Left renal cortex interstitium (tissue), 4 donors: Measurements from ENCODE around the gene BIN1. TPM values are rescaled to one million over a fixed set of nuclear protein-coding genes. Genes with fewer than 3 reads are reported as not detected.

Experiments
- DNase-seq, 4 donors: peaks; one replicate each; pipeline ENCODE4 v3.0.0-alpha.2; 2013; ENCODE audit warnings: low read depth in 4 of 4, low spot score in 2 of 4, missing footprints in 1 of 4
- polyA plus RNA-seq, 4 donors: library from polyadenylated mRNA; unstranded; fragments of 120-200 nt; gene quantifications; one replicate each; pipeline ENCODE4 v1.2.1, GENCODE V29; 2013; ENCODE audit not compliant: insufficient read length in 4 of 4

BIN1 gene
- polyA plus RNA-seq, 4 donors: 91.8 to 130 (median 124) TPM

DNA sequence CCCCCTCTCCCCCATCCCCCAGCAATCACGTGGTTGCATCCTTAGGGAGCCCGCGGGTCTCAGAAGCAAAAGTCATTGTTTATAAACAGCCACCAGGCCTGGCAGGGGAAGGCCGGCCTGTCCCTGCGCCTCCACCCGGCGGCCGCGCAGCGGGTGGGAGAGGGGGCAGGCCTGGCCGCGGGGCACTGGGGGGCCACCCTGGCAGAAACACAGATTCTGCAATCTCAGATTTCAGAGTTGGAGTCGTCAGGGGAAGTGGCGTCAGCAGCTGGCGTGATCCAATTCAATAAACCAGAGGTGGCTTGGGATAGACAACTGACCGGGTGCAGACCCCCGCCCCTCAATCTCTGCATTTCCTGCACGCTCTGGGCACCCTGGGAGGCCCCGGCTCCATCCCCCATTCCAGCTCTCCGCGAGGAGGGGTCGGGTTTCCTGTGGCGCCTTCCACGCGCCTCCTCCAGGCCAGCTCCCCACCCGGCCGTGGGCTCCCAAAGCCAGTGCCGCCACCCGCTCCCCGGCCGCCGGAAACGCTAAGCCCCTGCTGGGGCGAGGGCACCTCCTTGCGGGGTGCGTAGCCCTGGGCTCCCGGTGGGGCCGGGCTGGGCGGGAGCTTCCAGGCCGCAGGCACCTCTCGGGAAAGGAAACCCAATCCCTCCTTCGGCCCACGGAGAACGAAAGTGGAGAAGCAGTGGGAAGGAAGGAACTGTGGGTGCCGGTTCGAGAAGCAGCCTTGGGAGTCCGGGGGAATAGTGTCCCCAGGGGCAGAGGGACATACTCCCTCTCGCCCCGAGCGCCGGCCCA lies 1.1 kb downstream of the BIN1 start:
- no peak for DNase-seq

DNA sequence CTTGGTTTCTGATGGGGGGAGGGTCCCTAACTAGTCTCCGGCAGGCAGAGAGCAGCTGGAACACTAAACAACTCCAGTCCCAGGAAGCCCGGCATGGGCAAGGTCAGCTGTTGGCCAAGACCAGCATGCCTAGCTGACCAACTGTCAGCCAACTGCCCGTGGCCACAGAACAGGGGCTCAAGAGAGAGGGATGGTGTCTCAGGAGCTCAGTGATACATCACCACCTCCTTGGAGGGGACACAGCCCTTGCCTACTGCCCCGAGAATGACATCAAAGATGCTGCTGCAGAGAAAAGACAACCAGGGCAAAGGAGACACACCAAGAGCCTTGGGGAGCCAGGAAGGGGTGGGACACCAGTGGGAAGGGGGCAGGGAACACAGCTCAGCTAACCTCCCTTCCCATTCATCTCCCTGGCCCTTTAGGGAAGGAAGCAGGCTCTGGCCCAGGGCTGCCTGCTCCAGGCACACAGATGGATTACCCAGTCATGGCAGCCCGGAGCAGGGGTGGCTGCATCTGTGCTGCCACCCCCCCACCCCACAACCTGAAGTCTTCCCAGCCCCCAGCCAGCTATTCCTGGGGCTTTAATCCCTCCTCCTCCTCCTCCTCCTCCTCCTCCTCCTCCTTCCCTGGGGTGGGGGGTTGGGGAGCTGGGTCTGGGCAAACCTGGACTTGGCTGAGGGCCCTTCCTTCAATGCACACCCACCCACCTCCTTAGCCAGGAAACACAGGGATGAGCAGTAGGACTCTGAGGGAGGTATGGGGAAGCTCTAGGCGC lies 1.9 kb downstream of the BIN1 start:
- no peak for DNase-seq

DNA sequence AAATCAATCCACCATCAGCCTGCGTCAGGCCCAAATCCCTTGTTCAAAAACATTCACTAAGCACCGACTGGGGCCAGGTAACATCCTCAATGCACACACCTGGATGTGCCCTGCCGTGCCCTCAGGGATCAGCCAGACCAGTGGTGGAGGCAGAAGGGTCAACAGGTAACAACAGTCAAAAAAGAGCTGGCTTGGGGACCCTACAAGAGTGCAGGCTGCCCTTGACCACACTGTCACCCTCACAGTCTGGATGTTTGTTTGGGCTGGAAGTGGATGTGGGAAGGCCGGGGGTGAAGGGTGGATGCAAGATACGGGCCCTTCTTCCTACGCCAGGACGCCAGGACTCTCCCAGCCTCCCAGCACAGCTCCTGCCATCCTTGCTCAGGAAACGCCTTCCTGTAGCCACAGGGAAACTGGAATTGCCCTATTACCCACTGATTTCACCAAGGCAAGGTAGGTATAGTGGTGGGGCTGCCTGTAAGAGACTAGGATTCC lies 2.7 kb downstream of the BIN1 start:
- no peak for DNase-seq

DNA sequence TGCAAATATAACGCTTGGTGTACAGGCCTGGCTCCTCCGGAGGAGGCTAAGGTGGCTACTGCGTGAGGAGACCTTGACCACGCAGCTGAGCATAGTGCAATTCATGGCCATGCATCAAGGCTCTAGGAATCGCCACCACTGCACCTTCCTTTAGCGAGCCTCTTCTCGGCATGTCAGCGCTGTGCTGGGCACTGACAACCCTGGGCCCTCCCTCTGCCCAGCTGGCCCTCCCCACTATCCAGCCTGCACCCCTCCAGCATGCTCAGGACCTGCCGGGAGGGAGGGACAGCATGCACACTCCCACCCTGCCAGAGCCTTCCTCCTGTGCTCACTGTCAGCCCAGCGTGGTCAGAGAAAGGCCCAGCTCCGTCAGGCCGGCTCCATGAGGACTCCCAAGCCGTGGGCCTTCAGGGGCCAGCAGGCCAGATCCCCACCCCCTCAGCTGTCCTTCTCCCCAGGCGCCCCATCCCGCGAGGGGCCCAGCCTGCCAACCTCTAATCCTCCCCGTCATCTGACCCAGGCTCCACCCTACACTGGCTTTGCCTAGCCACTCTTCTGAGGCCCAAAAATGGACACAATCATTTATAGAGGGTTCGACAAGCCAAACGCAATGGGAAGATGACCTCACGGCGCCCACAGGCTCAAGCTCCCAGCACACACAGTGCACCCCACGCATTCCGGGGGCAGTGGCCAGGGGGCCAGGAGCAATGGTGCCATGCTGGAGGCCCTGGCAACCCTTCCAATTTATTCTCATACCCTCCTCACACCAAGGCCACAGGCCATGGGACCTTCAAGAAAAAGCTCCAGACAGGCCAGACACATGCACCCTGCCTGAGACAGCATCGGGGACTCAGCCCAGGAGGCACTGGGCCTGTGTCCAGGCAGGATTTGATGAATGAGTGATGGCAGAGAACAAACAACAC lies 3.5 kb downstream of the BIN1 start:
- no peak for DNase-seq

DNA sequence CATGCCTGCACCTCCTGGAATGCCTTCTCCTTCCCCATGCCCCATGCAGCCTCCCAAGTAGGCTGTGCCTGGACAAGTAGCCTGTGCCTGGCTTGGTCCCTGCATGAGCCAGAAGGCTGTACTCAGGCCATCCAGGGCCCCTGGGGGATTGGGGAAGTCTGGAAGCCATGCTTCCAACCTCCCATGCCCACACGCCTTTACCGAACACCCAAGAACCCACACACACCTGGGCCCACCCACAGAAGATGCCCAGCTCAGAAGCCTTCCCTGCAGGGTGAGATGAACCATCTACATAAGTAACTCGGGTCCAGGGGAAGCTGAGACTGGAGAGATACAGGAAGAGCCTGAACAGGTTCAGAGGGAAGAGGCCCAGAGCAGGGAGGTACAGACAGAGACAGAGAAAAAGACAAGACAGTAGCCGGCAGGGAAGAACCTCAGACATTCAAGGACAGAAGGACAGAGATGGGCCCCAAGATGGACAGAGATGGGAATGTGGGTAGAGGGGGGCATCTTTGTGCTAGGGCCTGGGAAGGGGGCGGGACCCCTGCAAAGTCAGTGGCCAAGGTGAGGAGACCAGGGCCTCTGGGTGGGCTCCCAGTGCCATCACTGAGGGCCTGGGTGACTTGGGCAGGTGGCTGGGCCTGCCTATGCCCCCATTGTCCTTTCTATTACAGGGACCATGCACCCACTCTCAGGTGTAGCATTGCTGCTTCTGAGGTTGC lies 4.3 kb downstream of the BIN1 start:
- DNase-seq: no peak

DNA sequence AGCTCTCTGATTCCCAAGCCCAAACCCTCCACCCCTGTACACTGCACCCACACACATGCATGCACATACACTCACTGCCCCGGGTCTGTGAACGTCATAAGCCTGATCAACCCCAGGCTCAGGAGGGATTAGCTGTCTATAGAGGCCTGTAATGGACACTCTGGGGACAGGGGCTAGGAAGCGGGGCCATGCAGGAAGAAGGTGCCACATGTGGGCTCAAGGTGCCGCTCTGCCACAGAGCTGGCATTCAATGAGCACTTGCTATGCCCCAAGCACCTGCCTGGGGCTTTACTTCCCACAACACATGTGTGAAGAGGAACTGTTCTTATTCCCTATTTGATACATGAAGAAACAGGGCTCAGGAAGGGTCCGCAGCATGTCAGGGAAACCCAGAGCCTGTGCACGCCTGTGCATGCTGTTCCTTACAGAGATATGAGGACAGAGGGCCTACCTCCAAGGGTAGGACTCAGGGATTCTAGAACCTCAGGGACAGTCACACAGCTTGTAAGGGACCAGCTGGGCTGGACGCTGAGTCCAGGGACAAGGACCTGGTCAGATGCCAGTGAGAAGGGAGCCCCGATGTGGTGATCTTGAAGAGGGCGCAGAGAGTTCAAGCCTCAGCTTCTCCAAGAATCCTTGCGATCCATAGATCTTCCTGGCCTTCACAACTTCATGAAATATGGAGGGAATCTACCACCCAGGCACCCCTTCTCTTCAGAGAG lies 5.0 kb downstream of the BIN1 start:
- no peak for DNase-seq

DNA sequence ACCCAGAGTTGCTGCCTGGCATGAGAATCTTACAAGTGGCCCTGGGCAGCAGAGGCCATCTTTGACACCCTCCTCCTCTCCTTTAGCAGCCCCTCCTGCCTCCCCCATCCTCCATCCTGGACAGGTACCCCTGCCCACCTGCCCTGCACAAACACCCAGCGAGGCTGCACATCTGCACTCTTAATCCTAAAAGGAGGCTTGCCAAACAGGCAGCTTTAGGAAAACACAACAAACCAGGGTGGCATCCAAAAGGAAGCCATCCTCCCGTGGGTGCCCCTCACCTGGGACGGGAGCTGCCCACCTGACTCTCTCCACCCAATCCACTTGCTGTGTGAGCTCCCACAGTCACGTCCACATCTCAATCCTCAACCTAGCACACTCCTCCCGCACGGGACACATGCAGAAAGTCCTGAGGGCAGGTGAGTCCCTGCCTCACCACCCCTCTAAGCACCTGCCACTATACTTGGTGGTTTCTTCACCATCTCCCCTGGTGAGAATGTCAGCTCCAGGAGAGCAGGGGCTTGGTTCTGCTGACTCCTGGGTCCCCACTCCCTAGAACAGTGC lies 5.8 kb downstream of the BIN1 start:
- DNase-seq: no peak

DNA sequence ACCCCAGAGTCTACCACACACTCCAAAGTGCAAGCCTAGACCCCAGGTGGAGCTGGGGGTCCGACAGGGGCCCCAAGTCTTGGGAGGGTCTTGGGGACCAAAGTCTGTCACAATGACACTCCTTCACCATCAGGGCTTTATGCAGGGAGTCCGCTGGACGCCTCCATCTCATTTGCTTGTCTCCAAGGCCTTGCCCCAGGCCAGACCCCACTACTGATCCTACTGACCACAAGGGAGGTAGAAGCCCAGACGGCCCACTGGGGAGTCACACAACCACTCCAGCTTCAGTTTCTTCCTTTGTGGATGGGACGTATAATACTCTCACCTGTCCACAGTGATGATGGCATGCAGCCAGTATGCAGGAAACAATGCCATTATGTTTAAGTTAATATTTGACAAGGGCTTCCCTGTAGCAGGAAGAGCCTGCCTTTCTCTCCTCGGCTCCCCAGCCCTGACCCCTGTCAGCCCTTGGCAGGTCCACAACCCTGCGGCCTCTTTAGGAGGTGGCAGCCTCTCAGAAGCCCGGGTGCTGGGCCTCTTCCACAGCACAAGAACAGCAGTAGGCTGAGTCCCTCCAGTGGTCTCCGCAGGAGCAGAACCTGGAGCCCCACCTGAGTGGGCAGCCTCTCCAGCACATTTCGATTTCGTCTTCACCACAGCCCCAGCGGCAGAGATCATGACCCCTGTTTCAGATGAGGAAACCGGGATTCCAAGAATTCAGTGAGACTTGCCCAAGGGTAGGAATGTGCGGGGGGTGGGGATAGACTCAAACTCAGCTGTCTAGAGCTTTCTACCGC lies 6.5 kb downstream of the BIN1 start:
- no peak for DNase-seq

DNA sequence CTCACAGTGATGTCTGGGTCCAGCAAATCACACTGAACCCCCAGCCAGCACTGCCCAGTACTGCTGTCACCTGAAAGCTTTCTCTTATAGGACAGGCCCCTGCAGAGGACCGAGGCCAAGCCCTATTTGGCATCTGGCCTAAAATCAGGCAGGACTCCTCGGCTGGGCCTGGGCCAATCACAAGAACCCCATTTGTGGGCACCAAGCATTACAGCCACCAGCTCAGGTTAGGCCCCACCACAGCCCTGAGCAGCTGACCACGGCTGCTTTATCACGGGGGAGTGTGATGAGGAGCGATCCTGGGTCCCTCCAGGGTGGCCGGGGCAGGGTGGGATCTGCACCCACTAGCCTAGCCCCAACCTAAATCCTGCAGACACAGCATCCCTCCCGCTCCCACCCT lies 8.2 kb downstream of the BIN1 start:
- no peak for DNase-seq

DNA sequence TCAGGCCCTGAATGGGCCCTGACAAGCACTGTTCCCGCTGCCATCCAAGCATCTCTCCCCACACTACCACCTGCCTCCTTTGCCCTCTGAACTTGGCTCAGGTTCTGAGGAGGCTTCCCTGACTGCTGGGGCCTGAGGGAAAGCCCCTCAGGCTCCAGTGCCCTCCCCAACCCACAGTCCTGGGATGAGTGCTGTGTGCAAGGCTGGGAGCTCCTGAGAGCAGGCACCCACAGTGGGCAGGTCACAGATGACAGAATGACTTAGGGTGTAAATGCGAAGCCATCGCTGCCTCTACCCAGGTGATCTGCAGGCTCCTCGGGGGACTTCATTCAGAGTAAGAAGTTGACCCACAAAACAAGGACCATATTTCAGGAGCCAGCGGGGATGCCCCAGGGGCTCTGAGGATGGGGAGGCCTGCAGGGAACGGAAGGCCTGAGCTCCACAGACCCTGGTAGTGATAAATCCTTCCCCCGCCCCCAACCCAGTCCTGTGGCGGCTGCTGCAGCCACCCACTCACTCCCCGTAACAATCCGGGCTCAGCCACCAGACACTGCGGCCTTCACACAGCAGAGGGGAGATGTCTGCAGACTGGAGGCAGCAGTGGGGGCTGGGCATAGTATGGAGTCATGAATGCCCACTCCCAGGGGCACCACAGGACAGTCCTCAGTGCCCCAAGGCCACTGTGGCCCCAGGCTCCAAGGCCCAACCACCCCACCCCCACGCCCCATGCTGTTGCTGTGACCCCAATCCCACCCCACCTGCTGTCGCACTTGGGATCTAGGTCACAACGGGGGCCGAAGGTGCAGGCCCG lies 8.9 kb downstream of the BIN1 start:
- no peak for DNase-seq

DNA sequence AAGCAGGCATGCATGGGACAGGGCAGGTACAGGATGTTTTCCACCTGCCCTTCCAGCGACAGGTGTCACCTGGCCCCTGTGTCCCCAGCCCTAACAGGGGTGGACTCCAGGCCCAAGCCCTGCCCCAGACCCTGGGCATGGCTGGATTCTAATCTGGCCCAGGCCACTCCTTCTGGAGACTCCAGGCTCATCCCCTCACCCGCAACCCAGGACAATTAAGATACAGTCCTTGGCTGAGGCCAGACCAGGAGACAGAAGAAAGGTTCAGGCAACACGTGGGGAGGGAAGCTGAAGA lies 9.5 kb downstream of the BIN1 start:
- no peak for DNase-seq

DNA sequence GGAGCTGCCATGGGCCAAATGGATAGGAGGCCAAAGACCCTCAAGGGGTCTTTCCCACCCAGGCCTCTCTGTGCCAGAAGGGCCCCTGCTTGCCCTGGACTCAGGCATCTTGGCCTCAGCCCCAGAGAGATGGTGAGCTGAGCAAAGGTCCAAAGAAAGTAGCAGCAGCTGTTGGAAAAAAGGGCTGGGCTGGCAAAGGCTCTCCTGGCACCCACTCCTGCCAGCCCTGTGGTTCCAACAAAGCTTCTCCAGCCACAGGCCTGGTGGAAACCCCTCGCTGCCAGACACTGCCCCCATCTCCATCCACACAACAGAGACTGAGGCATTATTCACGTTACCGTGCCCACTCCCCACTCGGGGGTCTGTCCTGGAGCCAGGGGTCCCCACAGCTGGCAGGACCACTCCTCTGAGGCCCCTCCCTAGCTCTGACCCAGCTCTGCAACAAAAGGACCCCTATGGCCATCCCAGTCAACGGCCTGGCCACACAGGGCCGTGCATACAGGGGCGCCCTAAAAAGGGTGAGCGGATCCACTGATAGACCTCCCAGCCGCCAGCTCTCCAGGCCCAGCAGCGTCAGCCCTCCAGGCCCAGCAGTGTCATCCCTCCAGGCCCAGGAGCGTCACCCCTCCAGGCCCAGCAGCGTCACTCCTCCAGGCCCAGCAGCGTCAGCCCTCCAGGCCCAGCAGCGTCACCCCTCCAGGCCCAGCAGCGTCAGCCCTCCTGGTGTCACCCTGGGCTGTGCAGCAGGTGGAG lies 10.1 kb downstream of the BIN1 start:
- DNase-seq: no peak

DNA sequence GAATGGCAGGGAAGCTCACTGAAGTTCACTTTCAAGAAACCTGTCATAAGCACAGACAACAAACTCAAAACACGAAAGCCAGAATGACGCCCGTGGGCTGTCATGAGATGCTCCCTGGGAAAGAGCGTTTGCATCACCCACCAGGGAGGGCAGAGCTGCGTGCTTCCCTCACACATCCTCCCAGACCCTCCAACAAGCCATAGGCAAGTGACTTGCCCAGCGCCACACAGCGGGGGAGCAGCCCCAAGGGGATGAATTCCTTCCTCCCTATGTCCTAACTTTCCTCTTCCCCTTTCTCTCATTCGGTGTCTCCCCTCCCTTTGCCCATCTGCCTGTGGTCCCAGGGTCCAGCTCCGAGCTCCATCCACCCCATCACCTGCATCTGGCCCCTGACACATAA lies 10.7 kb downstream of the BIN1 start:
- DNase-seq: no peak

DNA sequence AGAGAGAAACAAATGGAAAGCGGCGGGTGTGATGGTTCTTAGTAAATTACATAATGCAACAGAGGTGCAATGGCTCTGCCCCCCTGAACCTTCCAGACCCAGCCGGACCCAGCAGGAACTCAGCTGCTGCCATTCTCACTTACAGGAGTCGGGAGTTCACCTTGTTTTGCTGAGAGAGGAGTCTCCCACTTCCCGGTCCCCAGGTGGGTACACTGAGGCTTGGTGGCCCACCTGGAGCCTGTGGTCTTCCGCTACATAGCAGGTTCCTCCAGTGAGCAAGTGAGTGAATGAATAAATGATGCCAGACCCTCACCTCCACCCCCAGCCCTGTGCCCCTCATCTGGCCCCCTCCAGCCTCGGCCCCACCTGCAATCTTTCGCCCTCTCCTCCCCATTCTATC lies 11.2 kb downstream of the BIN1 start:
- DNase-seq: no peak

DNA sequence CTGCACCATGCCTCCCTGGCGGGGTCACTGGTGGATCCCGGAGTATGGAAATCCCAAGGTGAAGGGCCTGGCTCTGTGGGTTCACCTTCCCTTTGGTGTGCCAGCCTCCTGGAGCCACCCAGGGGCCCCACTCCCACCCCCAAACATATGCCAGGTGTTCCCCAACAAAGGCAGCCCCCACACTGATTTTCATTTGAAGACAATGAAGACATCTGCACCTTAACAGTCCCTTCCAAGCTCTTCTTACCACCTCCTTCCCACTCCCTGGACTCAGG lies 11.7 kb downstream of the BIN1 start:
- no peak for DNase-seq

DNA sequence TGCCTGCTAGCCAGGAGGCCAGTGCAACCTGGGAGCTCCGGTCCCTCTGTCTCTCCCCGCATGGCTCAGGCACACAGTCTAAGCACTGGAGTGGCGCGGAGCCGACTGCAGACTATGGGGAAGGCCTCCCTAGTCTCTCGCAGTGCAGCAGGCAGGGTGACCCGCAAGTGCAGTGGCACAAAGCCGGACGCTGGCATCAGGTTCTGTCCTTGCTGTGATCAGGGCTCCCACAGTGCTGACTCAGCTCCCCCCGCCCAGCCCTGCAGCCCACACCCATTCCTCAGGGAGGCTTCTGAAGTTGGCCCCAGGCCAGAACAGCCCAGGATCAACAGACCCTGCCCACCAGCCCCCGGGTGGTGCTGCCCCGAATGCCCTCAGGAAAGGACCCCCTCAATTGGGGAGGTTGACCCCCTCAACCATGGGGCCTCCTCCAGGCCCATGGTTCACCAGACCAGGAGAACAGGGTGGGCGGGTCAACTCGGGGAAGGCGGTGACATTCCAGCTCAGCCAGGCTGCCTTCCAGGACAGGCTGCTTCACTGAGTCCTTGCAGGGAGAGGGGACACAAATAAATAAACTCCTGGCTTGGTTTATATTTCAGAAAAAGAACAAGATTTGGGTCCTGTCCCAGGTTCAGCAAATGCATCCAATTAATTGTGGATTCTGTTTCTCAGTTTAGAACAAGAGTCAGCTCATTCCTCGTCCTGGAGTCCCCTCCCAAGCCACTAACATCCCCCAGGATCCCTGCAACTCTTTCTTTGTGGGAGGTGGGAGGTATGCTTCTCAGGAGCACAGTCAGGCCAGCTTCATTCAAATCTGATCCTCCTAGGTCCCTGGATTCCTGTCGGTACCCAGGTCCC lies 12.2 kb downstream of the BIN1 start:
- no peak for DNase-seq
